Activated CD4-positive, CD25-positive, alpha-beta regulatory T cell treated with anti-CD3 and anti-CD28 coated beads, Interleukin-2, amount 50 U/mL, for 72 hours (primary cell): Measurements from ENCODE around the gene UGT1A6.
"Not testable (repeated sequence)": the region's sequence is repeated elsewhere in the genome, so short reads cannot be mapped to it uniquely, and the experiment has no call there.

Source experiments
- DNase-seq: peaks from one replicate; pipeline ENCODE4 v3.0.0; 2021

UGT1A6 gene

DNA sequence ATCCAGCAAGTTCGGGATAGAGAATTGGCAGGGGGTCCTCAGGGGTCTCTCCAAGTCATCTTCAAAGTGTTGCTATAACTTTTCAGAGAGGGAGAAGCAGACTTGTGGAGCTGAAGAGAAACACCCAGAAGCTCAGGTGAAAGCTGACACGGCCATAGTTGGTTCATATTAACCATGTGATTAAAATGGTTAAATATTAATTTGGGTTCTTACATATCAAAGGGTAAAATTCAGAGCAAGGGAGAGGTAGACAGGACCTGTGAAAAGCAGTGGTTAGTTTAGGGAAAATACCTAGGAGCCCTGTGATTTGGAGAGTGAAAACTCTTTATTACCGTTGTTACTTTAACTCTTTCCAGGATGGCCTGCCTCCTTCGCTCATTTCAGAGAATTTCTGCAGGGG lies at the start of gene UGT1A6:
TSS of gene UGT1A6 (plus strand) at position 243 of the 400 bp plus-strand sequence. CDS start at position 358, 115 bp downstream.
- DNase-seq = no peak

DNA sequence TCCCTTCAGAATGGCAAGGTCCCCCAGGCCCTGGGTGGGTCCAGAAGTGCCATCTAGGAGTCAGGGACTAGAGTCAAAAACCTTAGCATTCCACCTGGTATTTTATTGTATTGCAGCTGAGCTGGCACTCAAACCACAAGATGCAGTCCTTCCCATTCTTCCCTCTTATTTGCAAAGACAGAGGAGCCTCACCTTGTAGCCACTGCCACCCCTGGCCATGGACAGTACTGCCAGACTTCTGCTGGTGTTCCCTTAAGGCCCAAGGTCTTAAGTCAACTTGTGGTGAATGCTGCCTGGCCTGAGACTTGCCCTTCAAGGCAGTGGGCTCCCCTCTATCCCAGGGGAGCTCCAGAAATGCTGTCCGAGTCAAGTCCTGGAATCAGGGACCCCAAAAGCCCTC lies 49.6 kb upstream of the UGT1A6 start:
- DNase-seq = no peak

DNA sequence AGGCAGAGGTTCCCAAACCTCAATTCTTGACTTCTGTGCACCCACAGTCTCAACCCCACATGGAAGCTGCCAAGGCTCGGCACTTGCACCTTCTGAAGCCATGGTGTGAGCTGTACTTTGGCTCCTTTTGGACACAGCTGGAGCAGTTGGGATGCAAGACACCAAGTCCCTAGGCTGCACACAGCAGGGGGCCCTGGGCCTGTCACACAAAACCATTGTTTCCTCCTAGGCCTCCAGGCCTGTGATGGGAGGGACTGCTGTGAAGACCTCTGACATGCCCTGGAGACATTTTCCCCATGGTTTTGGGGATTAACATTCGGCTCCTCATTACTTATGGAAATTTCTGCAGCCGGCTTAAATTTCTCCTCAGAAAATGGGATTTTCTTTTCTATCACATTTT lies 46.7 kb upstream of the UGT1A6 start:
- not testable (repeated sequence) for DNase-seq

DNA sequence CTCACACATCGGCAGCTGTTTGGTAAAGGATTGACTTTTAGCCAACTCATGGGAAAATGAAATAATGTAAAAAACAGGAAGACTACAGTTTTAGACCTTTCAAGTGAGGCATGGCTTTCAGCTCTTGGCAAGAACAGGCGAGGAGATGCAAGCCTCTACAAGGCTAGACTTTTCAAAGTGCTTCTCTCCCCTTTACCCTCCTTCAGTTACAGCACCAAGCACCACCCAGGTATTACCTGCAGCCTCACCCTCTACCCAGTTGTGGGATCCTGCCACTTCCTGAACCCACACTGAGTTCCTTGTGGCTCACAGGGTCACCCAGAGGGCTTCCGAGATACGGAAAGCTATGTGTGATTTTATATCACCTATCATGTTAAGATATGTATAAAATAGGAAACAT lies 41.7 kb upstream of the UGT1A6 start:
- no peak for DNase-seq

DNA sequence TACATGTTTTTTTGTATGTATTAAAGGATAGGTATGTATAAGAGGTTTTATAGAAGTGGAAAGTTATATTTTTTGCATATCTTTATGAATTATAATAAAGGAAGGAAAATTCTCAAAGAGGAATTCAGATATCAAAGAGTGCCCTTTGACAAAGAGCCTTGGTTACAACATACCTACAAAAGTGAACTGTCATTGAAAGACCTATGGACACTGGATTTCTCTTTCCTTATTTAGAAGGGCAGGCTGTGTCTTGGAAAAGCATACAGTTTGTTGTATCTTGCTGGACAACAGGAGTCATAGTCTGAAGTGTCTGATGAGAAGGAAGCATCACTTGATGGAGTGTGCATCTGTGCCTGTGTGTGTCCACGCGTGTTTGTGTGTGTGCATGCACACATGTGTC lies 41.3 kb upstream of the UGT1A6 start:
- no peak for DNase-seq

DNA sequence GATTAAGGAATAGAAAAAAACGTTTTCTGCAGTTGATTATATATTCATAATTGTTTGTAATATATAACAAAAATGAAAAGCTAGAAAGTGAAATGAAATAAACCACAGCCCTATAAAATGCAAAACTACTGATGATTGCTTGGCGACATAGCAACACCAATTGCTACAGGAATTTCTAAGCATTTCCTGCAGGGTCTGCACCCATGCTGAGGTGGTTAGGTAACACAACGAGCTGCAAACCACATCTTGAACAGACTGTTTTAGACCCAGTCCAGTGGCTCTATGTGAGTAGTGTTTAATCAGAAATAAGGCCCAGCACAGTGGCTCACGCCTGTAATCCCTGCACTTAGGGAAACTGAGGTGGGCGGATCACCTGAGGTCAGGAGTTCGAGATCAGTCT lies 38.2 kb upstream of the UGT1A6 start:
- no peak for DNase-seq

DNA sequence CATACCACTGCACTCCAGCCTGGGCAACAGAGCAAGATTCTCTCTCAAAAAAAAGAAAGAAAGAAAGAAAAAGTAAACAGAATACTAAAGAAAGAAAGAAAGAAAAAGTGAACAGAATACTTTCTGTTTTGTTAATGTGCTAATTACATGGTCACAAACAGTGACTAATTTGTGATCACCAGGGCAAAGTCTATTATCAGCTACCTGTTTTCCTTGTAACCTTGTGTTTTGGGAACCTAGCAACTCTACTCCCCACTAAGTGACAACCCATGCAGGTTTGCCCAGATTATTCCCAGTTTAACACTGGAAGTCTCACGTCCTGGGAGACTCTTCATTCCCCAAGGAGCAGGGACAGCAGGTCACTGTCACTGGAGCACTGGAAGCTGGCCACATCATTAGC lies 37.6 kb upstream of the UGT1A6 start:
- no peak for DNase-seq

DNA sequence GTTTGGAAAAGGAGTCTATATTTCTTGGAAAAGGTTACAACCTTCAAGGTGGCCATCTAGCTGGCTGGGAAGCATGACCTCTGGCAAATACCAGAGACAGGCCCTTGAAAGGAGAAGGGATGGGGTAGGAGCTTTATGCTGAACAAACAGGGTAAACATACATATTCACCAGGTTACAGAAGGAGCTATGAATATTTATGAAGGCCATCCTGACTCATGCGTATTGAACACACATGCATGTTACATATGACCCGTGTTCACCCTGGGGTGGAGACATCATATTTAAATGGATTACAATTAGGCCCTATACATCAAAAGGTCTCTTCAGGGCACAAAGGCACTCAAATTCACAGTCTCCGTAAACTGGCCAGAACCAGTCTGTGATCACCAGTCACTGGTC lies 36.7 kb upstream of the UGT1A6 start:
- DNase-seq = not testable (repeated sequence)

DNA sequence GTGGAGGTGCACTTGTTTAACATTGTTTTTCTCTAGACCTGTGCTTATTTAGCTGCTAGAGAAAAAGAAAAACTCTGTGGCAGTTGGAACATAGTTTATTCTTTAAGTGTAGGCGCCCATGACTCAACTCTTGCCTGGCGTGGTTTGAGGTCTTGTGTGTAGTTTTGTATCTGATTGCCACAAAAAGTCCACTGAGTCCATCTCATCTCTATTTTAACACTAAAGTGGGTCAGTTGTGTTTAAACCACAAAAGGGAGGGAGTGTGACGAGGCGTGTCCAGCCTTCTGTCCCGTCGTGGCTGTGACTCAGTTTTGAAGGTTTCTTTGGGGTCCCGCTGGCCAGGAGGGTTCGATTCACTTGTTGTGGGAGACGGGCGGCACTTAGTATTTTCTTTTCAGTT lies 36.2 kb upstream of the UGT1A6 start:
- no peak for DNase-seq

DNA sequence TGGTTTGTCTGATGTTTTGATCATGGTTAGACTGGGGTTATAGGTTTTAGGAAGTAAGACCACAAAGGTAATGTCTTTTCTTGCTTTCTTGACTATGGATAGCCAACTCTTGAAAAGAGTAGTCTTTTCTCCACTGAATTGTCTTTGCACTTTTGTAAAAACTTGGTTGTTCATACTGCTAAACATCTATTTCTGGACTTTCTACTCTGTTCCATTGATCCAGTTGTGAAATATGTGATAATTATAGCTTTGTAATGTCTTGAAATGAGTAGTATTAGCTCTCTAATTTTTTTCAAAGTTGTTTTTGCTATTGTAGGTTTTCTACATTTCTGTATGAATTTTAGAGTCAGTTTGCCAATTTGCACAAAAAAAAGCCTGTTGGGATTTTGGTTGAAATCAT lies 34.1 kb upstream of the UGT1A6 start:
- DNase-seq = no peak

DNA sequence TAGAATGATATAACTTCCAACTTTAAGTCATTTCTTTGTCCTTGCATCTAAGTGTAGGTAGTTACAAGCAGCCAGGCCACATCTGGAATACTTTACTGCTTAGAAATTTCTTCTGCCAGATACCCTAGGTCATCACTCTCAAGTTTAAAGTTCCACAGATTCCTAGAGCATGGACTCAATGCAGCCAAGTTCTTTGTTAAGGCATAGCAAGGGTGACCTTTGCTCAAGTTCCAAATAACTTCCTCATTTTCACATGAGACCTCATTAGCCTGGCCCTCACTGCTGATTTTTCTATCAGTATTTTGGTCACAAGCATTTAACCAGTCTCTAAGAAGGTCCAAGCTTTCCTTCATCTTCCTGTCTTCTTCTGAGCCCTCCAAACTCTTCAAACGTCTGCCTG lies 28.8 kb upstream of the UGT1A6 start:
- DNase-seq = no peak

DNA sequence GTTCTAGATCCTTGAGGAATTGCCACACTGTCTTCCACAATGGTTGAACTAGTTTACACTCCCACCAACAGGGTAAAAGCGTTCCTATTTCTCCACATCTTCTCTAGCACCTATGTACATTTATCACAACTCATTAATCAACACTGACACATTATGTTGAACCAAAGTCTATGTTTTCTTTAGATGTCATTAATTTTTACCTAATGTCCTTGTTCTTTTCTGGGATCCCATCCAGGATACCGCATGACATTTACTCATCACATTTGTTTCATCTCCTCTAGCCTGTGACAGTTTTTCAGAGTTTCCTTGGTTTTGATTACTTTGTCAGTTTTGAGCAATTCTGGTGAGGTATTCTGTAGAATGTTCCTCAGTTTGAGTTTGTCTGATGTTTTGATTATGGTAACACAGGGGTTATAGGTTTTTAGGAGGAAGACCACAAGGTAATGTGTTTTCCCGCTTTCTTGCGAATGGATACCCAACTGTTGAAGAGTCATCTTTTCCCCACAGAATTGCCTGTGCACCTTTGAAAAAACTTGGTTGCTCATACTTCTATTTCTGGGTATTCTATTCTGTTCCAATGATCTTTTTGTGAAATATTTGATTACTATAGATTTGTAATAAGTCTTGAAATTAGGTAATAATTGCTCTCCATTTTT lies 24.0 kb upstream of the UGT1A6 start:
- DNase-seq = no peak

DNA sequence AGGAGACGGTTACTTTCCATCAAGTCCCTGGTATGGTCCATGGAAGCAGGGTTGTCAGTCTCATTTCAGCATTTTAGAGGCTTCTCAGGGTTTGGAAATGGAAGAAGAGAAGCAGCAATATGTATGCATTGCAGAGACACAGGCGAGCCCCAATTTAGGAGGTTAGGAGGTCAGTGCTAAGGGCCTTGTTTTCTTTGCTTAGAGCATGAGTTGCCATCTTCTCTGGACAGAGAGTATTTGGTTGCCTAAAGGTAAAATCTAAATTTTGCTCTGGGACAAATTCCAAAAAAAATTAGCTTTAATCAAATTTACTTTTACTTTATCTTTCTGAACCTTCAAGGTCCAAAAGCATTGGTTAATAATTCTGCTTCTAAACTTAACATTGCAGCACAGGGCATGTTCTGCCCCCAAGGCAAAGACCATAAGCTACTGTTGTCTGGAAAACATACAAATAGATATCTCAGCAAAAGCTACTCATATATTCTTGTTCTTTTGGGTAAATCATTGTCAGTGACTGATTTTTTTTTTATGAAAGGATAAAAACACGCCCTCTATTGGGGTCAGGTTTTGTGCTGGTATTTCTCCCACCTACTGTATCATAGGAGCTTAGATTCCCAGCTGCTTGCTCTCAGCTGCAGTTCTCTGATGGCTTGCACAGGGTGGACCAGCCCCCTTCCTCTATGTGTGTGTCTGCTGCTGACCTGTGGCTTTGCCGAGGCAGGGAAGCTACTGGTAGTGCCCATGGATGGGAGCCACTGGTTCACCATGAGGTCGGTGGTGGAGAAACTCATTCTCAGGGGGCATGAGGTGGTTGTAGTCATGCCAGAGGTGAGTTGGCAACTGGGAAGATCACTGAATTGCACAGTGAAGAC lies 21.2 kb upstream of the UGT1A6 start, which contains the start of gene UGT1A9:
TSS of gene UGT1A9 (plus strand) at position 609 of the 872 bp plus-strand sequence. CDS start at position 646, 37 bp downstream.
- DNase-seq = no peak

DNA sequence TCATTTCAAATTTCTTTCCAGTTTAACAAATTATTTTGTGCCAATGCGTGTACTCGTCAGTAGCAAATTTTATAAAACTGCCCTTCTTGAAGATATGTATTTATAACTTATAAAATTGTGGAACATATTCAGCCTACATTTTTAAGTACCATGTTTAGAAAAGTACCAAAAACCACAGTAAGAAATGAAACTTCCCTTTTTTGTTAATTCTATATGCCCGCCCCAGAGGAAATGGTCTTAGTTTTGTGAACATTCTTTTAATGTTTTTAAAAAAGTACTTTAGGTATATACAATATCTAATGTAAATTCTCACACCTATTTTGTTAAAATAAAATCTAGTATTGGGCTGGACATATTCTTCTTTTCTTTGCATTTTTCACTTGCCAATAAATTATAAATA lies 19.8 kb upstream of the UGT1A6 start:
- DNase-seq = no peak

DNA sequence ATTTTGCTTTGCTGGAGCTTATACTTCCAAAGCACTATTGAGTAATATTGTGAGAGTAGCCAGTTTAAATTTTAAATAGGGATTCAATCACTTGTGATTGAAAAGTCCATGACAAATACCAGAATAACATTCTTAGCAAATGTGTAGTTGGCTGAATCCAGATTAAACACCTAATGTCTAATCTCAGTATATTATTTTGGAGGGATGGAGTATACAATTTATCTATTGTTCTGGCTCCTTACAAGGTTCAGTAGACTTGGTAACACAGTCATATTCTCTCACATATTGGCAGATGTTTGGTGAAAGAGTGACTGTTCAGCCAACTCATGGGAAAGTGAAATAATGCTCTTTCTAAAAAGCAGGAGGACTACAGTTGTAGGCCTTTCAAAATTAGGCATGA lies 18.8 kb upstream of the UGT1A6 start:
- no peak for DNase-seq

DNA sequence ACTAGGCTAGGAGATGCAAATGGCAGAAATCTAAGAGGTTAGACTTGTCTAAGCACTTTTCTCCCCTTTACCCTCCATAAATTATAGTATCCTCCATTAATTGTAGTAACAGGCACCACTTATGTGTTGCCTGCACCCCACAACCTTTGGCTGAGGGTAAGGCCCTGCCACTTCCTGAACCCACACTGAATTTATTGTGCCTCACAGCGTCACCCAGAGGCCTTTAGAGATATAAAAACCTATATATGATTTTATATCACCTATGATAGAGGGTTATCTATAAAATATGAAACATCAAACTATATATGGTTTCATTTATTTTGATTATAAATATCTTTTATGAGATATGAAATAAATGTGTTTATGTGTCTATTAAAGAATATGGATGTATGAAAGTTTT lies 18.4 kb upstream of the UGT1A6 start:
- no peak for DNase-seq

DNA sequence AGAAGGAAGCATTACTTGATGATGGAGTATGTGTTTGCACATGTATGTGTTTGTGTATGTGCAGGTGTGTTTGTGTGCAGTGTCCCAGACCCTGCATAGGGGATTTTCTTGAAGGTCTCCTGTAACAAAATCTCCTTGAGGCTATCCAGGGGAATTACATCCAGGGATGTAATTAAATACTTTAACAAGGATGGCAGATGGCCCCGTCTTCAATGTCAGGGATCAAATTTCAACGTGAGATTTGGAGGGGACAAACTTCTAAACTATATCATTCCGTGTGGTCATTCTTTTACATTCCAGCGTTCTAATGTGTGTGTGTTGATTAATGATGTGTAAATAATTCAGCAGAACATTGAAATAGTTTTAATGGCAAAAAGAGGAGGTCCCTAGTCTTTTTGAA lies 17.7 kb upstream of the UGT1A6 start:
- no peak for DNase-seq

DNA sequence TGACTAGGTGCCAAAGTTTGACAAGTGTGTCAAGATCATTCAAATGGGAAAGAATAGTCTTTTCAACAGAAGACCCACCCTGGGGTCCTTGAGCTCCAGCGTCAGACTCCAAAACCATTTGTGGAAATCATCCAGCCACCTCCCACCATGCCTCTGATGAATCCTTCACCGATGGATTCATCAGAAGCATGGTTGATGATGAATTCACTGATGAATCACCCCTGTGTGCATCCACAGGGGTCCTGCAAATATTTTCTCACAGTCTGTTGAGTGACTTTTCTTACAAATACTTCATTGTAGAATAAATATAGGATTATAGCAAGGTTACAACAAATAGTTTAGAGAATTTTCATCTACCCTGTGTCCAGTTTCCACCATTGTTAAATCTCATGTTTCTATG lies 16.6 kb upstream of the UGT1A6 start:
- no peak for DNase-seq

DNA sequence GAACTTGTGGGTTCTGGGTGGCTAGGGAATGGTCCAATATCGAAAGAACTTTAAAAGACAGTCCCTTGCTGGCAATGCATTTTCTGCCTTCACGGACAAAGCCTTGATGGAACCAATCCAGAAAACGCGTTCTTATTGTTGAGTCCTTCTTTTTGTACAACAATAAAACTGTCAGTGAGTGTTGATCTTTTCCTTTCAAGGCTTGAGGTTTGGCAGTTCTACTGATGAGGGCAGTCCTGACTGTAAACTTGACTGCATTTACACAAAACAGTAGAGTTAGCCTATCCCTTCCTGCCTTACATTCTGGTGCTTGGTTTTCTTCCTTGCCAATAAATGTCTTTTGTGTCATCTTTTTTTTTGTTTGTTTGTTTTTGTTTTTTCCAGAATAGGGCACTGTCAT lies 13.5 kb upstream of the UGT1A6 start:
- no peak for DNase-seq

DNA sequence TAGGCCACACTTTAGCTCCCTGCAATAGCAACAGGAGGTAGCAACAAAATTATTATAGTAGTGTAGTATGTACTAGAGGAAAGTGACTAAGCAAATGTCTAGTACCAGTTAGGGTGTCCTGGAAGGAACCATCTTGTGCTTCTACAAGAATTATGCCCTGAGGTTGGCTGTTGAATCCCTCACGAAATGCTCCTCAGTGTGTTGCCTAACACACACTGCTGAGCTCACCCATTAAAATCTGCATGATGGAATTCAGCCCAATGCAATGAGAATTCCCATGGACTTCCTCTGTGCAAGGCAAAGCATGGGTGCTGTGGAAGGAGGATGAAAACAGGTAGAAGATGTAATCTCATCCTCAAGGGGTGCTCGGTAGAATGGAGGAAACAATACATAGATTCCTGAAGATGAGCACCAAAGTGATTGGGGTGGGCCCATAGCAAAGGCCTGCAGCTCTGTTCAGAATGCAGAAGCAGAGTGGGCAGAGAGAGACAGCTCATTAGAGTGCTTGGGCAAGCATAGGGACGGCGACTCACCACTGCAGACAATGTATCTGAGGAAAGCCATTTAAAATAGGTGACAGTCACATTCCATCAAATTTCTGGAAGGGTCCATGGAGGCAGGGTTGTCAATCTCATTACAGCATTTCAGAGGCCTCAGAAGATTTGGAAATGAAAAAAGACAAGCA lies 12.2 kb upstream of the UGT1A6 start:
- no peak for DNase-seq

DNA sequence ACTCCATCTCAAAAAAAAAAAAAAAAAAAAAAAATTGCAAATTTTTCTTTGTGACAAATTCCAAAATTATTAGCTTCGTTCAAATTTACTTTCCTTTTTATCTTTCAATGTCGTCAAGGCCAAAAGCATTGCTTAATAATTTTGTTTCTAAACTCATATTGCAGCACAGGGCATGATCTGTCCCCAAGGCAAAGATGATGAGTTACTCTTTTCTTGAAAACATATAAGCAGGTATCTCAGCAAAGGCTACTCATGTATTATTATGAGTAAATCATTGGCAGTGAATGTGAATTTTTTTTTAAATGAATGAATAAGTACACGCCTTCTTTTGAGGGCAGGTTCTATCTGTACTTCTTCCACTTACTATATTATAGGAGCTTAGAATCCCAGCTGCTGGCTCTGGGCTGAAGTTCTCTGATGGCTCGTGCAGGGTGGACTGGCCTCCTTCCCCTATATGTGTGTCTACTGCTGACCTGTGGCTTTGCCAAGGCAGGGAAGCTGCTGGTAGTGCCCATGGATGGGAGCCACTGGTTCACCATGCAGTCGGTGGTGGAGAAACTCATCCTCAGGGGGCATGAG lies 11.1 kb upstream of the UGT1A6 start, which contains the start of gene UGT1A7:
TSS of gene UGT1A7 (plus strand) at position 381 of the 579 bp plus-strand sequence. CDS start at position 418, 37 bp downstream.
- DNase-seq = no peak

DNA sequence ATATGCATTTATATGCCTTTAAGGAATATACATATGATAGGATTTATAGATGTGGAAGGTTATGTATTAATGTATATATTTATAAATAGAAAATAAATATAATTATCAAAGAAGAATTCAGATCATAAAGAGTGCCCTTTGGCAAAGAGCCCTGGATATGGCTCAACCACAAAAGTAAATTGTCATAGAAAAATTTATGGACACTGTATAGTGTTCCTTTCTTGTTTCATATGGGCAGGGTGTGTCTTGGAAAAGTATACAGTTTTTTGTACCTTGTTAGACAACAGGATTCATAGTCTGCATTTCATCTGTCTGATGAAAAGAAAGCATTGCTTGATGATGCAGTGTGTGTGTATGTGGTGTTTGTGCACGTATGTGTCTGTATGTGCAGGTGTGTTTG lies 8.1 kb upstream of the UGT1A6 start:
- no peak for DNase-seq

DNA sequence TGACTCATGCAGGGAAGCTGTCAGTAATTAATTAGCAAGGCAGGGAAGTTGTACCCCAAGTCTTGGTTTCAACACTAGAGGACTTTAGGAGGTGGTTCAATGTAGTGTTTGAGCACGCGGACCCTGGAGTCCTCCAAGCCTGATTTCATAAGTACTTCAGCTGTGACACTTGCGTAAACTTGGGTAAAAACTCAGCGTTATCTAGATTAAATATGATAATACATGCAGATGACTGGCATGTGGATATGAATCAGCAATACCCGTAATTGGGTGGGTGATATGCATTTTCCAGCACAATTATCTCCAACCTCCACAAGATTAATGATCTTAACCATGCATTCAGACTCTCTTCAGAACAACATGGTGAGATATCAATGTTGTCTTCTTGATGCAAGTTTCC lies 5.8 kb upstream of the UGT1A6 start:
- DNase-seq = no peak
